Stimulated activated CD8-positive, alpha-beta memory T cell treated with anti-CD3 and anti-CD28 coated beads, Interleukin-15, amount 100 ng/mL, for 1 hour (primary cell): ENCODE data around the gene SON.
"Not testable (repeated sequence)": the region's sequence is repeated elsewhere in the genome, so short reads cannot be mapped to it uniquely, and the experiment has no call there.

ENCODE experiments used
- DNase-seq: peaks from one replicate; pipeline ENCODE4 v3.0.0-alpha.2; 2020; ENCODE audit warnings: low read depth

Gene SON

GRCh38 chr21:33578214-33578613 is 35.4 kb downstream of the SON start:
- no peak for DNase-seq

- no peak for DNase-seq
Measured at GRCh38 chr21:33578959-33579542, 36.2 kb downstream of the SON start.

- DNase-seq, result no peak
Measured at GRCh38 chr21:33584455-33584854, 41.6 kb downstream of the SON start.

- DNase-seq, result no peak
Measured at GRCh38 chr21:33586927-33587326, 44.1 kb downstream of the SON start.

- DNase-seq, result no peak
Measured at GRCh38 chr21:33587792-33588484, 45.1 kb downstream of the SON start.

- DNase-seq, result peak; percentile 65
Measured at GRCh38 chr21:33588485-33589335, 45.9 kb downstream of the SON start, which contains the start of gene DONSON. Gene DONSON (minus strand): TSS chr21:33588684. CDS start chr21:33588641, 43 bp downstream.

- DNase-seq, result no peak
Measured at GRCh38 chr21:33598051-33598450, 55.2 kb downstream of the SON start.

GRCh38 chr21:33608559-33608958 is 65.7 kb downstream of the SON start:
- no peak for DNase-seq

GRCh38 chr21:33611006-33611744 is 68.3 kb downstream of the SON start:
- DNase-seq, result no peak

GRCh38 chr21:33617565-33617964 is 74.7 kb downstream of the SON start:
- not testable (repeated sequence) for DNase-seq

GRCh38 chr21:33618407-33618806 is 75.6 kb downstream of the SON start:
- DNase-seq, result no peak

GRCh38 chr21:33619726-33620125 is 76.9 kb downstream of the SON start:
- no peak for DNase-seq

GRCh38 chr21:33622253-33622652 is 79.4 kb downstream of the SON start:
- no peak for DNase-seq

- not testable (repeated sequence) for DNase-seq
Measured at GRCh38 chr21:33626151-33626550, 83.3 kb downstream of the SON start.
